ENCODE results near the gene DNAJB11.

The DNAJB11 gene

GRCh38 chr3:186594591-186595113 is 24.1 kb downstream of the DNAJB11 start:
- H3K27me3 ChIP-seq (ENCODE audit: insufficient read depth, poor library complexity, severe bottlenecking) = no peaks in the 10 kb centered on the region

DNA sequence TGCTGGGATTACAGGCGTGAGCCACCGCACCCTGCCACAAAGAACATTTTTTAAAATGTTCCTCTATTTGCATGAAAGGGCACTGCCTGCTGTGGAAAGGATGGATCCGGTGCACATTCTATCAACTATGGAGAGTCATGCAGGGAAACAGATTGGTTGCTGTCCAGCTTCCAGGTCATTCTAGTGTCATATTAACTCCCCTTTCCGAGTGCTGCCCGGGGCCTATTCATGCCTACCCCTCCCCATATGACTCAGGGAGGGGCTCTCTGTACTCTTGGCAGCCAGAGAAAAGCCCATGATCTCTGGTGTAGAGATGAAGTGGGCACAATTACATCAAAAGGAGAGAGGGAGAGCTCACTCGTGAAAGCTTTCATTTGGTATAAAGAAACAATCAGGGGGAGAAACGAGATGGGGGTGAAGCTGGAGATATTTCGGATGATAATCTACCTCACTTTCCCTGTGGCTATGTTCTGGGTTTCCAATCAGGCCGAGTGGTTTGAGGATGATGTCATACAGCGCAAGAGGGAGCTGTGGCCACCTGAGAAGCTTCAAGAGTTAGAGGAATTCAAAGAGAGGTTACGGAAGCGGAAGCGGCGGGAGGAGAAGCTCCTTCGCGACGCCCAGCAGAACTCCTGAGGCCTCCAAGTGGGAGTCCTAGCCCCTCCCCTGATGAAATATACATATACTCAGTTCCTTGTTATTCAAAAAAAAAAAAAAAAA is 26.2 kb downstream of the DNAJB11 start:
- TF ChIP-seq REST (IDR thresholded peaks at IDR 0.05; ENCODE audit: insufficient replicate concordance, low read depth) = peak; percentile 59
- no peak for TF ChIP-seq GABPA (IDR thresholded peaks at IDR 0.05; ENCODE audit: low read depth)
- DNase-seq (ENCODE audit: low read depth in 1 of 2, low spot score in 1 of 2) = no peak
- H3K27me3 ChIP-seq (ENCODE audit: insufficient read depth, poor library complexity, severe bottlenecking) = no peaks in the 10 kb centered on the region

More at GRCh38 chr3:186594591-186595113, 24.1 kb downstream of the DNAJB11 start:
- no peak overlapping the region for H3K27ac ChIP-seq (replicated peaks)
- TF ChIP-seq GABPA (IDR thresholded peaks at IDR 0.05; ENCODE audit: low read depth) = no peak
- no peak for TF ChIP-seq POLR2AphosphoS5 (IDR thresholded peaks at IDR 0.05; ENCODE audit: low read depth)
- no peak for TF ChIP-seq SPI1 (IDR thresholded peaks at IDR 0.05; ENCODE audit: borderline replicate concordance, low read depth)
- TF ChIP-seq CTCF (IDR thresholded peaks at IDR 0.05; ENCODE audit: insufficient read depth, low read length) = no peak
- TF ChIP-seq REST (IDR thresholded peaks at IDR 0.05; ENCODE audit: insufficient replicate concordance, low read depth) = no peak
- DNase-seq (ENCODE audit: low read depth in 1 of 2, low spot score in 1 of 2) = peak in 1 of 2 experiments; percentile 64
- H3K4me3 ChIP-seq (replicated peaks; ENCODE audit: insufficient read depth, low read length) = no peak overlapping the region

DNA sequence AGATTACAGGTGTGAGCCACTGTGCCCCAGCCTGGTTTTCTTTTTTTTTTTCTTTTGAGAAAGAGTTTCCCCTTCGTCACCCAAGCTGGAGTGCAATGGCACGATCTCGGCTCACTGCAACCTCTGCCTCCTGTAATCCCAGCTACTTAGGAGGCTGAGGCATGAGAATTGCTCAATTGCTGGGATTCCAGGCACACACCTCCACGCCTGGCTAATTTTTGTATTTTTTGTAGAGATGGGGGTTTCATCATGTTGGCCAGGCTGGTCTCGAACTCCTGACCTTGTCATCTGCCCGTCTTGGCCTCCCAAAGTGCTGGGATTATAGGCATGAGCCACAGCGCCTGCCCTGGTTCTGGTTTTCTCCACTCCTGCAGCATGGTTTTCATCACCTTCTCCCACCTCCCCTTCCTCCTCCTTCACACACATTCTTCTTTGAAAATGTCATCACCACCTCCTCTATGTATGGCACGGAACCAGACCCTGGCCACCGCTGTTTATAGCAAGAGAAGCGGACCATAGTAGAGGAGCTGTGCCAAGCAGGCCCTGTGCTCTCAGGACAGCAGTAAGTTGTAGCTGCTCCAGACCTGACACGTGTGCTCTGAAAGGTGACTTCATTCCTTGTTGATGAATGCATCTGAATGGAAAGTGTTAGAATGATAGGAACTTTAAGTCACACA is 27.7 kb downstream of the DNAJB11 start:
- no peaks in the 10 kb centered on the region for H3K27me3 ChIP-seq (ENCODE audit: insufficient read depth, poor library complexity, severe bottlenecking)
- H3K4me3 ChIP-seq (replicated peaks; ENCODE audit: insufficient read depth, low read length) = no peak overlapping the region
- TF ChIP-seq CTCF (IDR thresholded peaks at IDR 0.05; ENCODE audit: insufficient read depth, low read length) (no peak), REST (IDR thresholded peaks at IDR 0.05; ENCODE audit: insufficient replicate concordance, low read depth) (no peak), SPI1 (IDR thresholded peaks at IDR 0.05; ENCODE audit: borderline replicate concordance, low read depth) (no peak), POLR2AphosphoS5 (IDR thresholded peaks at IDR 0.05; ENCODE audit: low read depth) (no peak)
- no peak for DNase-seq (ENCODE audit: low read depth in 1 of 2, low spot score in 1 of 2)
- no peak overlapping the region for H3K27ac ChIP-seq (replicated peaks)

More for the DNA sequence above, 26.2 kb downstream of the DNAJB11 start:
- H3K27ac ChIP-seq (replicated peaks) = no peak overlapping the region
- no peak overlapping the region for H3K4me3 ChIP-seq (replicated peaks; ENCODE audit: insufficient read depth, low read length)

Data from HL-60 (cell line).